GM18951 (cell line): ENCODE measurements around the gene GRAMD1C.
"Not testable (repeated sequence)": the region's sequence is repeated elsewhere in the genome, so short reads cannot be mapped to it uniquely, and the experiment has no call there.

Source experiments
- POLR2A ChIP-seq: IDR thresholded peaks from 4 replicates; pipeline ENCODE4 v1.6.1; 2011; ENCODE audit warnings: mild to moderate bottlenecking; ENCODE audit not compliant: insufficient read length, insufficient read depth; ENCODE audit errors: extremely low read depth
- in situ Hi-C: fragments of 300-500 bp; cut with MboI; formaldehyde crosslinking; loops from one replicate; pipeline ENCODE4 v1.12.0; 2022; ENCODE audit warnings: low sequenced_read_pairs, mixed read lengths, inconsistent platforms; ENCODE audit not compliant: unreplicated experiment

The GRAMD1C gene

GRCh38 chr3:113839551-113839950, 963 bp downstream of the GRAMD1C start:
- in situ Hi-C loops = no loop called here
- TF ChIP-seq POLR2A = no peak

DNA sequence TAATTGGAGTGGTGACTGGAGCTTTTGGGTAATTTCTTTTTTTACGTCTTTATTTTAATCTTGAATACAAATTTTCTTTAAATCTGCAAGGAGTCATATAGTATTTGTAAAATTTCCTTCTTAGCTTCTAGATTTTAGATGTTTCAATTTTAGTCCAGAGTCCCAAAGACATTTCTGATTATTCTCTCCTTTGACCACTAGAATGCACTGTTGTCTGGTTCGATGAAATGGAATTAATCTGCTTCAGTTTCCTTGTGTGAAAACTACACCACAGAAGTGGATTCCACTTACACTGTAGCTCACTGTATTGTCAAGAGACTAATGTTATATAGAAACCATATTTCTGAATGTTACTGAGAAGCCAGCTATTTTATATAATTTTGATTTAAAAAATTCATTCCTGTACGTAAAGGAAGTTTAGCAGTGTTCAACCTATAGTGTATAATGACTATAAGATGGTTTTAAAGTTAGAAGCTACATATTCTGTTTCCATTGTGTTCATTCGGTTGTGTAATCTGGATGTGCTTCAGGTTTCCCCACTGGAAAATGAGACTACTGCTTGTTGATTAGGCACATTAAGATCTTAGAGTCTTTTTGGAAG, 6.1 kb downstream of the GRAMD1C start:
- in situ Hi-C loops = loop anchor here (5.0 kb wide), 1 partner anchor 63 kb away; no protein-coding TSS in a partner anchor
- no peak for TF ChIP-seq POLR2A

GRCh38 chr3:113847247-113847646, 8.7 kb downstream of the GRAMD1C start:
- in situ Hi-C loops = no loop called here
- TF ChIP-seq POLR2A = no peak

- in situ Hi-C loops = no loop called here
- TF ChIP-seq POLR2A = no peak
These were observed 9.3 kb downstream of the GRAMD1C start for GRCh38 chr3:113847664-113848461.

GRCh38 chr3:113849071-113849470, 10.5 kb downstream of the GRAMD1C start:
- in situ Hi-C loops = not testable (repeated sequence)

DNA sequence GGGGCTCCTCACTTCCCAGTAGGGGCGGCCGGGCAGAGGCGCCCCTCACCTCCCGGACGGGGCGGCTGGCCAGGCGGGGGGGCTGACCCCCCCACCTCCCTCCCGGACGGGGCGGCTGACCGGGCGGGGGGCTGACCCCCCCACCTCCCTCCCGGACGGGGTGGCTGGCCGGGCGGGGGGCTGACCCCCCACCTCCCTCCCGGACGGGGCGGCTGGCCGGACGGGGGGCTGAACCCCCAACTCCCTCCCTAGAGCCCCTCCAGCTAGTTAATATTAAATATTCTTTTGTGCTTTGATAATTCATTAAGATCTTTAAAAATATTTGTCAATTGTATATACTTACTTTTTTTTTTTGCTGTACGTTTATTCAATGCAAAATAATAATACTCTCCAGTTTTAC, 11.3 kb downstream of the GRAMD1C start:
- in situ Hi-C loops = not testable (repeated sequence)

DNA sequence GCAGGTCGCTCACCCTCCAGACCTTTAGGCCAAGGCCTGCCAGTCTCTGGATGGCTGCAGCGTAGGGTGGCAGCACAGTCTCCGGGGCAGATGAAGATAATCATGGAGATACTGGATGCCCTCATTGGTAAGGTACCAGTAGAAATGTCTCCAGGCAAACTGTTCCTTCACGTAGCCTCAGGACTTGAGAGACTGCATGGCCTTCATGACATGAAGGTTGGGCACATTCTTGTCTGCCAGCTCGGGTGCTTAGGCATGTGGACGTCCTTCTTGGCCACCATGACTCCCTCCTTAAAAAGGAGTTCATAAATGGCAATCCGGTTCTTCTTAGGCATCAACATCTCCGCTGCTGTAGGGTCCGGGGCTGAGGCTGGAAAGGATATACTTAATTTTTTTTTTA, 11.8 kb downstream of the GRAMD1C start:
- in situ Hi-C loops = not testable (repeated sequence)

GRCh38 chr3:113852506-113852905, 13.9 kb downstream of the GRAMD1C start:
- TF ChIP-seq POLR2A = no peak
- in situ Hi-C loops = no loop called here

DNA sequence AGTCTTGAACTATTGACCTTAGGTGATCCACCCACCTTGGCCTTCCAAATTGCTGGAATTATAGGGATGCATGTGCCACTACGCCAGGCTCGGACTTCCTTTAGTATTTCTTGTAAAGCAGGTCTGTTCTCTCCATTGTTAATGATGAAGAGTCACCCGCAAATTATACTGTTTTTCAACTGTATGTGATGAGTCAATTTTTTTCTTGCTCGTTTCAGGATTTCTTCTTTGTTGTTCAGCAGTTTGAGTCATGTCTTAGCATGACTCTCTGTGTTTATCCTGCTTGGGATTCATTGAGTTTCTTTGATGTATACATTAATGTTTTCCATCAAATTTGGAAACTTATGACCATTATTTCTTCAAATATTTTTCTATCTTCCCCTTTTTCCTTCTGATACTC, 28.9 kb downstream of the GRAMD1C start:
- in situ Hi-C loops = no loop called here
- TF ChIP-seq POLR2A = no peak

GRCh38 chr3:113873293-113873692, 34.7 kb downstream of the GRAMD1C start:
- in situ Hi-C loops = no loop called here
- TF ChIP-seq POLR2A = no peak

GRCh38 chr3:113873814-113874526, 35.4 kb downstream of the GRAMD1C start:
- in situ Hi-C loops = no loop called here
- TF ChIP-seq POLR2A = no peak

- TF ChIP-seq POLR2A = no peak
- in situ Hi-C loops = no loop called here
These were observed 39.8 kb downstream of the GRAMD1C start for GRCh38 chr3:113878403-113878802.

- TF ChIP-seq POLR2A = no peak
- in situ Hi-C loops = no loop called here
These were observed 46.5 kb downstream of the GRAMD1C start for GRCh38 chr3:113885050-113885449.

DNA sequence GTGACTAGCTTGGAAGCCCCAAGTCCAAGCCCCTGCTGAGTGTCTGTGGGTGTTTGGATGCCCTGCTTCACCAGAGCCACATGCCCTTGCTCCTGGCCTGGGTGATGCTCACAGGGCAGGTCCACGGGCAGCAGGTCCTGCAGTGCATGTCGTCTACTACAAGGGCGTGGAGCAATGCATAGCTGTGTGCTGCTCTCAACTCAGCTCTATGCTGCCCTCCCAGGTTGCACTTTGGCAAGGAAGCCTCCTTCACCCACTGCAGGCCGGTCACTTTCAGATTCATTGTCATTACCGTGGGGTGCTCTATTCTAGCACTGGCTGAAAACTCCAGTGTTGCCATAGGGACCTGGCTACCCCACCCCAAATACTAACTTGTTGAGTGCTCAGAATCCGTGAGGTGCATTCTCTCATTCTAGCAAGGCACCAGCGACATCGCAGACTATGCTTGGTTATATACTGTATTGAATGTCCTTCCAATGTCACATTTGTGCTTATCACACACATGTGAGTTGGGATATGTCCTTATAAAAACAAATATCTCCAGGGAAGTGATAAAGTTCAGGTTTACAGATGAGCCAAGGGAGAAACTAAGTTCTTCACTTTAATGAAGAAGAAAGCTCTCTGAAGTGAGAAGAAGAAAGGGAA, 51.8 kb downstream of the GRAMD1C start:
- in situ Hi-C loops = no loop called here
- TF ChIP-seq POLR2A = no peak

- in situ Hi-C loops = no loop called here
- TF ChIP-seq POLR2A = no peak
These were observed 56.3 kb downstream of the GRAMD1C start for GRCh38 chr3:113894927-113895326.
